SU-DHL-6 (cell line): ENCODE results near the gene PTGES2.

Experiments used
- EZH2phosphoT487 ChIP-seq: fragments of 200-600 bp; sonication (generic), shearing (Covaris generic); conservative IDR thresholded peaks from 2 replicates; pipeline ENCODE4 v1.6.1; 2018; ENCODE audit warnings: mild to moderate bottlenecking, antibody characterized with exemption, low read length, moderate library complexity, mixed read lengths
- TF ChIP-seq, protein P1 (sequence below): fragments of 200-600 bp; sonication (generic); IDR thresholded peaks from one replicate; pipeline ENCODE4 v1.5.1; 2017; ENCODE audit warnings: antibody characterized with exemption, mild to moderate bottlenecking, low read length, moderate library complexity; ENCODE audit not compliant: insufficient read depth, poor library complexity, severe bottlenecking

GRCh38 chr9:128149951-128150593 is 22.5 kb upstream of the PTGES2 start:
- TF ChIP-seq, protein P1, sequence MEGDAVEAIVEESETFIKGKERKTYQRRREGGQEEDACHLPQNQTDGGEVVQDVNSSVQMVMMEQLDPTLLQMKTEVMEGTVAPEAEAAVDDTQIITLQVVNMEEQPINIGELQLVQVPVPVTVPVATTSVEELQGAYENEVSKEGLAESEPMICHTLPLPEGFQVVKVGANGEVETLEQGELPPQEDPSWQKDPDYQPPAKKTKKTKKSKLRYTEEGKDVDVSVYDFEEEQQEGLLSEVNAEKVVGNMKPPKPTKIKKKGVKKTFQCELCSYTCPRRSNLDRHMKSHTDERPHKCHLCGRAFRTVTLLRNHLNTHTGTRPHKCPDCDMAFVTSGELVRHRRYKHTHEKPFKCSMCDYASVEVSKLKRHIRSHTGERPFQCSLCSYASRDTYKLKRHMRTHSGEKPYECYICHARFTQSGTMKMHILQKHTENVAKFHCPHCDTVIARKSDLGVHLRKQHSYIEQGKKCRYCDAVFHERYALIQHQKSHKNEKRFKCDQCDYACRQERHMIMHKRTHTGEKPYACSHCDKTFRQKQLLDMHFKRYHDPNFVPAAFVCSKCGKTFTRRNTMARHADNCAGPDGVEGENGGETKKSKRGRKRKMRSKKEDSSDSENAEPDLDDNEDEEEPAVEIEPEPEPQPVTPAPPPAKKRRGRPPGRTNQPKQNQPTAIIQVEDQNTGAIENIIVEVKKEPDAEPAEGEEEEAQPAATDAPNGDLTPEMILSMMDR = no peak
- no peak for TF ChIP-seq EZH2phosphoT487
